Measurements from ENCODE around the gene UQCRQ.

- TF ChIP-seq CTCF (IDR thresholded peaks at IDR 0.05; ENCODE audit: borderline replicate concordance, extremely low read depth, low read length, poor library complexity, severe bottlenecking) = no peak
- TF ChIP-seq EZH2 (IDR thresholded peaks at IDR 0.05; ENCODE audit: borderline replicate concordance, low read depth, low read length, severe bottlenecking) = no peak
Measured at GRCh38 chr5:132886064-132886823, 19.8 kb downstream of the UQCRQ start.
